ENCODE results near the gene SYT6.

DNA sequence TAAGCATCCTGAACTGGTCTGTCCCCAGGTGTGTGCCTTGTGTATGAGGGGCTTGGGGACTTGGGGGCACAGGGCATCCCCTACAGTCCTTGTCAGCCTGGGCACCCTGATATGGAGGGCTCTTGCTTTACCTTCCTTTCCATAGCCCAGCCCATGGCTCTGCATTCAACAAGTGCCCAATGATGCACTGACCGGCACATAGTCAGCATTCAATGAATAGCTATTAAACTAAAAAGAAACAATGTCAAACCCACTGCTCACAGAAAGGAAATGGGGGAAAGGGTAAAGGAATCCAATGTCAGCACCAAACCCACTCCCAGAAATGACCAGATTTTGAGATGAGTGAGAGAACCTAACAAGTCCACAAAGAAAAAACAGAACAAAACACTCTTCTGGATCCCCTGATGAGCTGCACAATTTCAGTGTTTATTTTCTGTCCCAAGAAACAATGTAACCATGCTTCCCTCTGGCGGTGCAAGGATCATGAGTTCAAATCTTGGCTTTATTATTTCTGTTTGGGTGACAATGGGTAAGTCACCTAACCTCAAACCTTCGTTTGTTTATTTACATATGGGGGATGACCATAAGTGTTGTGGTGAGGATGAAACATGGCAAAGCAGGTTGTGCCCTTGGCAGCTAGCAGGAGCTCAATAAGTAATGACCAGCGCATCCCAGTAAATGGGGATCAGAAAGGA lies 22.0 kb downstream of the SYT6 start:
- TF ChIP-seq EZH2 (optimal IDR thresholded peaks at IDR 0.05; ENCODE audit: low read depth, low read length) = no peak
- TF ChIP-seq, protein P1, sequence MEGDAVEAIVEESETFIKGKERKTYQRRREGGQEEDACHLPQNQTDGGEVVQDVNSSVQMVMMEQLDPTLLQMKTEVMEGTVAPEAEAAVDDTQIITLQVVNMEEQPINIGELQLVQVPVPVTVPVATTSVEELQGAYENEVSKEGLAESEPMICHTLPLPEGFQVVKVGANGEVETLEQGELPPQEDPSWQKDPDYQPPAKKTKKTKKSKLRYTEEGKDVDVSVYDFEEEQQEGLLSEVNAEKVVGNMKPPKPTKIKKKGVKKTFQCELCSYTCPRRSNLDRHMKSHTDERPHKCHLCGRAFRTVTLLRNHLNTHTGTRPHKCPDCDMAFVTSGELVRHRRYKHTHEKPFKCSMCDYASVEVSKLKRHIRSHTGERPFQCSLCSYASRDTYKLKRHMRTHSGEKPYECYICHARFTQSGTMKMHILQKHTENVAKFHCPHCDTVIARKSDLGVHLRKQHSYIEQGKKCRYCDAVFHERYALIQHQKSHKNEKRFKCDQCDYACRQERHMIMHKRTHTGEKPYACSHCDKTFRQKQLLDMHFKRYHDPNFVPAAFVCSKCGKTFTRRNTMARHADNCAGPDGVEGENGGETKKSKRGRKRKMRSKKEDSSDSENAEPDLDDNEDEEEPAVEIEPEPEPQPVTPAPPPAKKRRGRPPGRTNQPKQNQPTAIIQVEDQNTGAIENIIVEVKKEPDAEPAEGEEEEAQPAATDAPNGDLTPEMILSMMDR (IDR thresholded peaks at IDR 0.05; ENCODE audit: low read length) = no peak

Data from MM.1S (cell line).